GM12874 (cell line): ENCODE results near the gene DGCR2.

ENCODE experiments used
- CTCF ChIP-seq: IDR thresholded peaks from 2 replicates; pipeline ENCODE4 v1.5.1; 2011; ENCODE audit warnings: low read depth, mild to moderate bottlenecking, control low read depth, low read length, moderate library complexity; ENCODE audit not compliant: insufficient read depth

The DGCR2 gene

DNA sequence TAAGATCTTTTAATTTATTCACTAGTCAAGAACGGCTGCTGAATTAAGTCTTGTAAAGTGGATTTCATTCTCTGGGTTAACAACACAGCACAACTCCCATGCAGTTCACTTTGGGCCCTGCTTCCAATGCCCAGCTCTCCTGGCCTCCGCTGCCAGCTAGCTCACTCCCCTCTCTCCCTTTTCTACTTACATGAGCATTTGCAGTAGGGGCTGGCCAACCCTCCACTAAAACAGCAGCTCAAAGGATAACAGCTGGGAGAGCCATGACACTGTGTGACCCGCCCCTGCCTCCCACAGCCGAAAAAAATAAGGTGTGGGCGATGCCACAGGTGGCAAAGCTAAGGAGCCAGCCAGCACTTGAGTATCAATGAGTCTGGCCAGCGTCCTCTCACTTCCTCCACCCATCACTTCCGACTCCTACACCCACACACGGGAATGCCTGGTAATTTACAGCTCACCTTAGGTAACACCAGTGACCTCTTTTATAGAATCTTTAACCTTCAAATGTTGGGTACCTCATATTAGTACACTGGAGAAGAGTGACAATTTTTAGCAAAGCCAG is 56.8 kb downstream of the DGCR2 start:
- no peak for TF ChIP-seq CTCF

- TF ChIP-seq CTCF = no peak
Measured at GRCh38 chr22:19064354-19065054, 57.7 kb downstream of the DGCR2 start.

DNA sequence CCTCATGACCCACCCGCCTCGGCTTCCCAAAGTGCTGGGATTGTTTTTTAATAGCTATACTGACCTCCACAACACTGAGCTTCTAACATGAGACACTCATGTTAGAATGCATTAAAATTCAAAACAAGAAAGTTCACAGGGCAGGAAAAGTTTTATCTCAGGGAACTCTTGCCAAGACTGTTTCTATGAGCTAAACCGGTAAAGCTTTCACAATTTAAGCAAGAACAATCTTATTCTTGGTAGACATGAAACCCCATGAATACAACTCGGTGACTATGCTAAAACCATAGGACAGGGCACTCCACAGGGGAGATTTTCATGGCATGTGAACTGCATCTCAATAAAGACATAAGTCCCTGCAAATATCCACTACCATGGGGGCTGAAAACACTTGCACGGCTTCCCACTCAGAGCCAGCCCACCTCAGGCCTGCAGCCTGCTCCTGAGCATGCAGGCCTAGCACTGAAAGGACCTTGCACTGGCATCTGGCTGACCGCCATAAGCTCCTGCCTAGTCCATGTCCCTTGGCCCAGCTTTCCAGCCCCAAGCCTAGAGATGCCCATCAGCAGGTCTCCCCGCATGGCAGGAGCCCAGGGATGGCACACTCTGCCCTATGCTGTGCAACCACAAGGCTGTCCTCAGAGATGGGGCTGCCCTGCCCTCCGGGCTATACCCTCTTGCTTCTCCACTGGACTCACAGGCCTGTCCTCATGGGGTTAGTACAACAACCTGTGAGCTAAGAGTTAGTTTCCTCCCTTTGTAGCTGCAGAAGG is 58.4 kb downstream of the DGCR2 start:
- no peak for TF ChIP-seq CTCF

- TF ChIP-seq CTCF = no peak
Measured at GRCh38 chr22:19062943-19063308, 59.3 kb downstream of the DGCR2 start.

DNA sequence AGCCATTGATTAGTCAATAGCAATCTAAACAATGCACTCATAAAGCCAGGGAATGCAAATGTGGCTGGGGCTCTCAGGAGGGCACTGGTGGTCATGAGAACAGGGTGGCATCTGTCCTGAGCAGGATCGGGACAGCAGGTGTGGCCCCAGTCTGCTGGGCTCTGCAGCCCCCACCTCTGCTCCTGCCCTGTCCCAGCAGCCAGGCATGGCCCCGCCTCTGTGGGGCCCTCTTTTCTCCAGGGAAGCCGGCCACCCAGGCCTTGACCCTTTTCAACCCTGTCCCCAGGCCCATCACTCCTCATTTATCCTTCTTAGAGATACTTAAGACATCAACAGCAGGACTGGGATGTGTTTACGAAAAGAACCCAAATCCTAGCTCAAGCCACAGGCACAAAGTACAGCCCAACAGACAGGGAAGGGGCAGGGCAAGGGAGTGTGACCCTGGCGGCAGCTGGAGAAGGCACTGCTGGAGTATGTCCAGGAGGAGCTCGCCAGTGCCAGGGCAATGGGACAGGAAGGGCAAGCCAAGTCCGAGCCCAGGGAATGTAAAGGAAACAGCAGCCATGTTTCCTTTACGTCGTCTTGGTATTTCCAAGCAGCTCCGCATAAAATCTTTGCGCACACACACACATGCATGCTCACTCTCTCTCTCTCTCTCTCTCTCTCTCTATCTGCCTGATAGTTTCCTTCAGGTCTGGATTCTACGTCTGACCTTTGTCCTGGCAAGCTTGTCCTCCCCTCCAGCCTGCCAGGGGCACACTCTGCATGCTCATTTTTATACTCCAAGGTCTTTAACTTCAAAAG is 59.9 kb downstream of the DGCR2 start:
- no peak for TF ChIP-seq CTCF

DNA sequence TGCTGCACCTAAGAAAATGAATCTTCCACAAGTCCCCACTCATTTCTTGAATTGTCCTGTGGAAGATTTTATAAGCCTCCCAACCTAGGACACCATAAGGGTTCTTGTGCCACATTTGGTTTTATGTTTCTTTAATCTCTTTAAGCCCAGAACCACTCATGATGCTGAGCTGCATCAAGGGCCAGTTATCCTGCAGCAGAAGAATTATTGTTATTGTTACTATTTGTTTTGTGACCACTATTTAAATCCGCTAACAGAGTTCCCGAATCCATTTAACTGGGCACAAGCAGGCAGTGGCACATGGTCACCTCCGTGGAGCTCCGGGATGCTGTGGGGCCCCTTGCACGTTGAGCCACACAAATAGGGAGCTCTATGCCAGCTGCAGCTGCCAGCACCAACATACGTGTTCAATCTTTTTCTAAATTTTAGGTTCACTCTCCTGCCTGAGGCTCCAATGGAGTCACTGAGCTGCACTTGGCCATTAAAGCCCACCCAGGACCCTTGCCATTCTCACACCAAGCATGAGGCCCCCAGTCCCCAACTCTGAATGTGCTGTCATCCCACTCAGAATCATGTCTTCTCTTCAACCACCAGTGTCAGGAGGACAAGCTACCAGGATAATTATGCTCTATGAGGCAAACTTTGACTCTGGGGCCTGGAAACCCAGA is 60.6 kb downstream of the DGCR2 start:
- TF ChIP-seq CTCF = no peak
